BE2C (cell line): ENCODE data around the gene ZNF668.

Experiments
- DNase-seq: peaks from one replicate; pipeline ENCODE4 v3.0.0-alpha.2; 2020
- H3K27me3 ChIP-seq: fragments of 250-450 bp; sonication (Bioruptor Pico); 2 replicates; pipeline ENCODE4 v1.5.1; 2020; ENCODE audit warnings: mild to moderate bottlenecking
- H3K36me3 ChIP-seq: fragments of 250-450 bp; sonication (Bioruptor Pico); 2 replicates; pipeline ENCODE4 v1.5.1; 2020; ENCODE audit warnings: mild to moderate bottlenecking
- H3K4me1 ChIP-seq: fragments of 250-450 bp; sonication (Bioruptor Pico); 2 replicates; pipeline ENCODE4 v1.5.1; 2020
- H3K4me3 ChIP-seq: 2 replicates; pipeline ENCODE4 v1.5.1; 2011; ENCODE audit warnings: low read depth, low read length
- H3K9me3 ChIP-seq: fragments of 250-450 bp; sonication (Bioruptor Pico); 2 replicates; pipeline ENCODE4 v1.5.1; 2020
- TF ChIP-seq, protein P1 (sequence below): IDR thresholded peaks from 2 replicates; pipeline ENCODE4 v1.5.1; 2012; ENCODE audit warnings: mild to moderate bottlenecking, low read depth, low read length

Gene ZNF668

DNA sequence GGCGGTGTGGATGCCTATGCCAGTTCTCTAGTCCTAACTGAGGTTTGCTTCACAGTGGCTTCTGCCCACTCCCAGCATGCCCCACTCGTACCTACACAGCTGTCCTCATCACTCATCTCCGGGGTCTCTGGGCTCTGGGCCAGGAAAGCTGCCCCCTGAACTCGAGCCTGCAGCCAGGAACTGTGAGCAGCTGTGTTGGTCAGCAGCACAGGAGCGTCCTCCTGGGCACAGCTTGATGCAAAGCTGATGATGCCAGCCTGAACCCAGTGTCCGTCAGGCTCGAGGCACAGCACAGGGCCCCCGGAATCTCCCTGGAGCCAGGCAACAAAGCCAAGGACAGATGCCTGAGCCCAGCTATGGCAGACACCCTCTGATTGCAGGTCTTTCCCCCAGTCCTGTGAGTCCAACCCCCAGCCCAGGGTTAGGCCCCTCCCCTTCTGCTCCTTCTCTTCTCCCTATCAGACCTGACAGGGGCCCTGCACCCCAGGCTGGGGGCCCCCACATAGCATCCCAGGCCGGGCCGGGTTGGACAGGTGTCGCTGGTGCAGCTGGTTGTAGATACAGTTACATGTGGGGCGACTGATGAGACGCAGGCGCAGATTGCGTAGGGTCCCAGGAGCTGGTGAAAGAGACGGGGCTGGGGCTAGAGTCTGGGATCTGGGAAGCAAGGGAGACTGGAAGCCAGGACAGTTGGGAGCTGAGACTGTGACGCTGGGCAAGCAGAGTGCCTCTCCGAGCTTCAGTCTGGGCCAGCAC is 12.0 kb upstream of the ZNF668 start:
- Histone ChIP-seq H3K36me3 (peaks cover 19% of the 10 kb centered on the region), H3K27me3 (no peaks in the 10 kb centered on the region), H3K4me3 (no peak overlapping the region), H3K4me1 (no peaks in the 10 kb centered on the region; the same call in 1 of the 2 replicates), H3K9me3 (no peaks in the 10 kb centered on the region)
- DNase-seq: no peak
- TF ChIP-seq, protein P1, sequence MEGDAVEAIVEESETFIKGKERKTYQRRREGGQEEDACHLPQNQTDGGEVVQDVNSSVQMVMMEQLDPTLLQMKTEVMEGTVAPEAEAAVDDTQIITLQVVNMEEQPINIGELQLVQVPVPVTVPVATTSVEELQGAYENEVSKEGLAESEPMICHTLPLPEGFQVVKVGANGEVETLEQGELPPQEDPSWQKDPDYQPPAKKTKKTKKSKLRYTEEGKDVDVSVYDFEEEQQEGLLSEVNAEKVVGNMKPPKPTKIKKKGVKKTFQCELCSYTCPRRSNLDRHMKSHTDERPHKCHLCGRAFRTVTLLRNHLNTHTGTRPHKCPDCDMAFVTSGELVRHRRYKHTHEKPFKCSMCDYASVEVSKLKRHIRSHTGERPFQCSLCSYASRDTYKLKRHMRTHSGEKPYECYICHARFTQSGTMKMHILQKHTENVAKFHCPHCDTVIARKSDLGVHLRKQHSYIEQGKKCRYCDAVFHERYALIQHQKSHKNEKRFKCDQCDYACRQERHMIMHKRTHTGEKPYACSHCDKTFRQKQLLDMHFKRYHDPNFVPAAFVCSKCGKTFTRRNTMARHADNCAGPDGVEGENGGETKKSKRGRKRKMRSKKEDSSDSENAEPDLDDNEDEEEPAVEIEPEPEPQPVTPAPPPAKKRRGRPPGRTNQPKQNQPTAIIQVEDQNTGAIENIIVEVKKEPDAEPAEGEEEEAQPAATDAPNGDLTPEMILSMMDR: no peak

DNA sequence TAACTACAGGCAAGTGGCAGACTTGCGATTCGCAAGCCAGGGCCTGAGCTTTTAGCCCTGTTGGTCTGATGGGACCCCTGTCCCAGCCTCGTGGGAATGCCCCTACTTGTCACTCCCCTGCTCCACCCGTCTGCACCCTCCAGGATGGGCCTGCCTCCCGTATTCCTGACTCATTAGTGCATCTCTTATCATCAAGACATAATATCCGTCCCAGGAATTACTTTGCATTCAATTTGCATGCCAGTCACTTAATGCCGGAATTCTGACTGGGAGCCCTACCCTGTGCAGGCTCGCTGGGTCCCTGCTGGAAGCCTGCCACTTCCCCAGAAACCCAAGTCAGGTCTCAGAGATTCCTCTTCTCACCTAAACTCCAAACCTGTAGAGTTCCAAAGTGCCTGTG is 11.4 kb upstream of the ZNF668 start:
- H3K36me3 ChIP-seq: peaks cover 19% of the 10 kb centered on the region
- TF ChIP-seq, protein P1: no peak
- DNase-seq: no peak

DNA sequence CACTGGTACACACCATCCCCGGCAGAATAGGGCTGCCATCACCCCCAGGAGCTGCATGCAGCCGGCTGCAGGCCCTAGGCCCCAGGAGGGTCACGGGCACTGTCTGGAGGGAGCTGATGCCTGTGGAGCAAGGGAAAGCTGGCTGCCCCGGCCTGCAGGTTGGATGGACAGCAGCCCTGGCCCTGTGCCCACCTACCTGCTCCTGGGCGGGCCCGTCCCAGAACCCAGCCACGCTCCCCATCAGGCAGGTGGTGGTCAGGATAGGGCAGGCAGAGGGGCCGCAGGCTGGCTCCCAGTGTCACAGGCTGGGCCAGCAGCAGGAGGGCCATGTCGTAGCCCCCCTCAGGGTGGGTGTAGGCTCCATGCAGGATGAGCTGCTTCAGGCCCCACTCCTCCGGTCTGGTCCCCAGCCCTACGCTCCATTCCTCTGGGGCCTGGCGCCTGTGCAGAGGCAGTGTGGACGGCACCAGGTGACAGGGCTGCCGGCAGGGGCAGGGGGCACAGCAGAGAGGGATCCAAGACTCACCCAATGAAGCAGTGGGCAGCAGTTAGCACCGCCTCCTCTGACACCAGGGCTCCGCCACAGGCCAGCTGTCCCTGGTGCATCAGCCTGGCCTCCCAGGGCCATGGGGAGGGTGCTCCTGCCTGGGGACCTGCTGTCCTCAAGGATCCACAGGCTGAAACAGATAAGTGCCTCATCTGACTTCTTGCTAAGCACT is 10.7 kb upstream of the ZNF668 start:
- H3K4me1 ChIP-seq: no peaks in the 10 kb centered on the region; the same call in 1 of the 2 replicates
- TF ChIP-seq, protein P1: no peak
- no peak overlapping the region for H3K4me3 ChIP-seq
- no peak for DNase-seq
- no peaks in the 10 kb centered on the region for H3K9me3 ChIP-seq
- no peaks in the 10 kb centered on the region for H3K27me3 ChIP-seq
- peaks cover 24% of the 10 kb centered on the region for H3K36me3 ChIP-seq

More for the DNA sequence above, 11.4 kb upstream of the ZNF668 start:
- H3K9me3 ChIP-seq: no peaks in the 10 kb centered on the region
- H3K4me3 ChIP-seq: no peak overlapping the region
- no peaks in the 10 kb centered on the region; the same call in 1 of the 2 replicates for H3K4me1 ChIP-seq
- no peaks in the 10 kb centered on the region for H3K27me3 ChIP-seq

DNA sequence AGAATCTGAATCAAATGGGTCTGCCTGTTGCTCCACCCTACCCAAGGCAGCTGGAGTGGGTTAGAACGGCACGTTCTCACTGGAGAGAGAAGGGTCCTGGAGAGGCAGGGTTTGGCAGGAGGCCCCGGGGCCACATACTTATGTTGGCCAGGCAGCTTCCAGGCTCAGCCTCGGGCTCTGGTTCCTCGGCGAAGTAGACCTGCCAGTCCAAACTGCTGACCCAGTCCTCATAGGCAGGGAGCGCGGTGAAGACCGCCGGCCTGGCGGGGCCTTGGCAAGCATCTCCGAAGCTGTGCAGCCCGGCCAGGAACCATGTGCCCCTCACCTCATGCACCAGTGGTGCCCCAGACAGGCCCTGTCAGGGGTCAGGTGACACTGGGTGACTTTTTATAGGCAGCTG is 9.9 kb upstream of the ZNF668 start:
- no peaks in the 10 kb centered on the region for H3K9me3 ChIP-seq
- no peaks in the 10 kb centered on the region; the same call in 1 of the 2 replicates for H3K4me1 ChIP-seq
- no peak overlapping the region for H3K4me3 ChIP-seq
- H3K36me3 ChIP-seq: peaks cover 31% of the 10 kb centered on the region
- TF ChIP-seq, protein P1: no peak
- H3K27me3 ChIP-seq: no peaks in the 10 kb centered on the region
- no peak for DNase-seq

DNA sequence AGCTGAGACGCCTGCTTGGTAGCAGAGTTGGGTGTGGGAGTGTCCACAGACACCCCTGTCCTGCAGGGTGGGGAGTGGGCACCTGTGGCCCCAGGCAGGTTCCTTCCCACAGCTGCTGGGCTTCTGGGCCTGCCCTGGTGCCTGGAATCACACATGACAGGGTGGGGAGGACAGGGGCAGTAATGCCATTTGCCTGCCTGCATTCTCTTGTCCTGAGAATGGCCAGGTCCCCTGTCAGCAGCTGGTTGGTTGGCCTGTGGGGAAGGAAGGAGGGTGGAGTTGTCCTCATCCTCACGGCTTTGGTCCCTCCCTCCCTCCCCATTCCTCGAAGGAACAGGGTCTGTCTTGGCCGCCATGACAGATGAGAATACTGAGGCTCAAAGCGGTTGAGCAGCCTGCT is 9.5 kb upstream of the ZNF668 start:
- Histone ChIP-seq H3K9me3 (no peaks in the 10 kb centered on the region), H3K27me3 (no peaks in the 10 kb centered on the region), H3K4me3 (no peak overlapping the region), H3K36me3 (peaks cover 35% of the 10 kb centered on the region), H3K4me1 (no peaks in the 10 kb centered on the region; the same call in 1 of the 2 replicates)
- no peak for DNase-seq
- TF ChIP-seq, protein P1: no peak

DNA sequence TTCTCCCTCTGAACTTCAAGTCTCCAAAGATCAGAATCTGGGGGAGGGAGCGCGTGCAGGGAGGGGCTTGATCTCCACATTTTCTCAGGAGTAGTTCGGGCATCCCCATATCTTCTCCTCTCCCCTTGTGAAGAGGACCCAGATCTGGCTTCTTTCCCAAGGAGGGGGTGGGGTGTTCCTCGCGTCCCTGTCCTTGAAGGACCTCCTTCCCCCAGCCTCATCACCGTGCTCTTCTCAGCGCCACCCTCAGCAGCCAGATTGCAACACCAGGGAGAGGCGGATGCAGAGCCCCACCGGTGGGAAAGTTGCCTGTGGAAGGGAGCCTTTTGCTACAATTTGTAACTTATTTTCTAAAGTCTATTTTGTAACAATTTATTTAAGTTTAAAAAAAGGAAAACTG is 9.0 kb upstream of the ZNF668 start:
- H3K4me1 ChIP-seq: no peaks in the 10 kb centered on the region; the same call in 1 of the 2 replicates
- DNase-seq: no peak
- no peak overlapping the region for H3K4me3 ChIP-seq
- TF ChIP-seq, protein P1: no peak
- H3K9me3 ChIP-seq: no peaks in the 10 kb centered on the region
- H3K27me3 ChIP-seq: no peaks in the 10 kb centered on the region
- H3K36me3 ChIP-seq: peaks cover 40% of the 10 kb centered on the region
